ENCODE measurements around the gene SCO2.

SCO2 gene

GRCh38 chr22:50490531-50491308 lies 34.7 kb downstream of the SCO2 start:
- DNase-seq, result no peak

DNA sequence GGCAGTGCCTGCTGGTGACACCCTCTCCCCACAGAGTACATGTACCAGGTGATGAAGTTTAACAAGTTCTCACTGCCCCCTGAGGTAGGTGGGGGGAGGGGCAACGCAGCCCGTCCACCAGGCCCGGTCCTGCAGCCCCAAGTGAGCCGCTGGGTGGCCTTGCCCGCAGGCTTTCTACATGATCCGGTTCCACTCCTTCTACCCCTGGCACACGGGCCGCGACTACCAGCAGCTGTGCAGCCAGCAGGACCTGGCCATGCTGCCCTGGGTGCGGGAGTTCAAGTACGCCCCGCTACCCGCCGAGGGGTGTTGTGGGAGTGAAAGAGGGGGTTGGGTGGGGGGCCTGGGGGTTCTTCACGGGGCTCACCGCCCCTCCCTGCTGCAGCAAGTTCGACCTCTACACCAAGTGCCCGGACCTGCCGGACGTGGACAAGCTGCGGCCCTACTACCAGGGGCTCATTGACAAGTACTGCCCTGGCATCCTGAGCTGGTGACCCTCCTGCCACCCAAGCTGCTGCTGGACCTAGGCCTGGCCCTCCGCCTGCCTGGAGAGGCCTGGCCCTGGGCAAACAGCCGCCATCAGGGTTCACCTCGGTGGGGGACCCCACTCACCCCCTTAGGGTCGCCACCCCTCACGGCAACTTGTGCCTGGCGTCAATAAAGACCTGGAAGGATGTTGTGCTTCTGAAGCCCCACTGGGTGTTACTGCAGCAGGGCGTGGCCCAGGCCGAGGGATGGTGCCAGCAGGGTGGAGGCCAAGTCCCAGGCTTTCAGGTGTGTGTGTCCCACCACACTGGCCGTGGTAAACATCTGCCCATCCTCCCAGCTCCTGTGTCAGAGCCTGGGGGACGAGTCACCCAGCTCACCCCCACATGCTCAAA lies 35.8 kb downstream of the SCO2 start:
- no peak for DNase-seq

- no peak for DNase-seq
Observed at GRCh38 chr22:50488886-50489285, 36.5 kb downstream of the SCO2 start.

DNA sequence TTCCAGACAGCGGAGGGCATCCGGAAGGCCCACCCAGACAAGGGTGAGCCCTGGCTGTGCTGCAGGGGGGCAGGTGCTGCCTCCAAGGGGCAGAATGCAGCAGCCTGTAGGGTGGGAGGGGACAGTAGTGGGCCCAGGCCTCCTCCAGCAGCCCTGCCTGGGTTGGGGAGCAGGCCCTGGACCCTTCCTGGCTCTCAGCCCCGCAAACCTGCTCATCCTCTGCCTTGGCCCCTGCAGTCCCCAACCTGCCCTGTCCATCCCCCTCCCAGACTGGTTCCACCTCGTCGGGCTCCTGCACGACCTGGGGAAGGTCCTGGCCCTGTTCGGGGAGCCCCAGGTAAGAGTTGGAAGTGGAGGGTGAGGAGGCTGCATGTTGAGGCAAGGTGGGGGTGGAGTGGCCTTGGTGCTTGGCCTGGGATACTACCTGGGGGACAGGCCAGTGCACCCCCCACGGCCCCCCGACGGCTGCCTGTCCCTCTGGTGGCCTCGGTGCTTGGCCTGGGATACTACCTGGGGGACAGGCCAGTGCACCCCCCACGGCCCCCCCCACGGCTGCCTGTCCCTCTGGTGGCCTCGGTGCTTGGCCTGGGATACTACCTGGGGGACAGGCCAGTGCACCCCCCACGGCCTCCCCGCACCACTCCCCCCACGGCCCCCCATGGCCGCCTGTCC lies 37.3 kb downstream of the SCO2 start:
- DNase-seq, result no peak

GRCh38 chr22:50487290-50488005 lies 38.0 kb downstream of the SCO2 start:
- DNase-seq, result no peak

DNA sequence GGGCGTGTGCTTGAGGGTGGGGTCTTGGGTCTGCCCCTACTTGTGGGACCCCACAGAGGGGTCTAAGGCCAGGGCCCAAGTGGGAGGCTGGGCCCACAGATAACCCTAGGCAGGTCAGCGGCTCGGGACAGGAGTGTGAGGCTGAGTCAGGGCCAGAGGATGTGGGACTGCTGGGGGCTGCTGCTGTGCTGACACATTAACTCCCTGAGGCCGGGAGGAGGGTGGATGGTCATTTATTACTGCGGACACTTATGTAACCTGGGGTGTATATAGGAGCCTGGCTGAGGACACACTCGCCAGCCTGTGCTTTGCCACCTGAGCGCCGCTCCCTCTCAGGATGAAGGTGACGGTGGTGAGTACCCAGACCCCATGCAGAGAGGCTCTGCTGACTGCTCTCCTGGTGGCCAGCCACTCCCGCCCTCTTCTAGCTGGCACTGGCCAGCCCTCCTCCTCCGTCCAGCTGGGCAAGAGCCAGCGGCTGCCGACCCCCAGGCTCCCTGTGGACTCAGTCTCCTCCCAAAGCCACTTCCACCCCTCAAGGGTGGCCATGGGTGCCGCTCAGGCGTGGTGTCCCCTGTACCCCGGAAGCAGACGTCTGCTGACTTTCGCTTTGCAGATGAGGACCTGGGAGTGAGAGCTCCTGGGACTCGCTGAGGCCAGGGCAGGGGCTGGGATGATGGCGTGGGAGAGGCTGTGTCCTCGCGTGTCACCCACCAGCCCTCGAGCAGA lies 38.7 kb downstream of the SCO2 start, which contains the start of gene MIOX:
Gene MIOX (plus strand): TSS at position 299 of the 729 bp plus-strand sequence. CDS start 39 bp downstream, at position 338.
- no peak for DNase-seq

DNA sequence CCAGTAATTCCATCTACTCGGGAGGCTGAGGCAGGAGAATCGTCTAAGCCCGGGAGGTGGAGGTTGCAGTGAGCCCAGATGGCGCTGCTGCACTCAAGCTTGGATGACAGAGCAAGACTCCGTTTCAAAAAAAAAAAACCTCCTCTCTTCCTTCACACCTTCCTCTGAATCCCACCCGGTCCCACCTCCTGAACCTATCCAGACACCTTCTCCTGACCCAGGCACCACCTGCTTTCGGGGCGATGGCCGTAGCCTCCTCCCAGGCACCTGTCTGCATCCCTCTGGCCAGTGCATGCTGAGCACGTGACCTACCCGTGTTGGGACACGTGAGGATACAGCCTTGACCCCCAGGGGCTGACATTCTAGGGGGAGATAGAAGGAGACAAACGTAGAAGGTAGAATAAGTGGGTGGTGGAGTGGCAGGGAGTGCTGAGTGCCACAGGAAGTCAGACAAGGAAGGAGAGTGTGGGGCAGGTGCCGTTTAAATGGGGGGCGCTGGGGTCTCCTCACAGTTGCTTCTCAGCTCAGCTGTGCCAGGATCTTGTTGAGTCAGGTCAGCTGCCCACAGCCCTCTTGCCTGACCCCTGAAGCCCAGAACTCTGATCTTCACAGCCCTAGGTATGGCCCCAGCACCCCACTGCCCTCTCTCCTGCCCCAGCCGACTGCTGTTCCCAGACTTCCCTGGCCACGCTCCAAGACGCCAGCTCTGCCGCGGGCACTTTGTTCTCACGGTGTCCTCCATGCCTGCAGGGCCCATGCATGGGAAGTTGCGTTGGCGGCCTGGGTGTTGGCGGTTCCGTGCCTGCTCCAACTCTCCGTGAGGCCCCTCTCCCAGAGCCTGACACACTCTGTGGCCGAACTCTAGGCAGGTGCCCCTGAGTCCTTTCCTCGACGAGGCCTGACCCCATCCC lies 39.9 kb downstream of the SCO2 start:
- DNase-seq, result no peak

DNA sequence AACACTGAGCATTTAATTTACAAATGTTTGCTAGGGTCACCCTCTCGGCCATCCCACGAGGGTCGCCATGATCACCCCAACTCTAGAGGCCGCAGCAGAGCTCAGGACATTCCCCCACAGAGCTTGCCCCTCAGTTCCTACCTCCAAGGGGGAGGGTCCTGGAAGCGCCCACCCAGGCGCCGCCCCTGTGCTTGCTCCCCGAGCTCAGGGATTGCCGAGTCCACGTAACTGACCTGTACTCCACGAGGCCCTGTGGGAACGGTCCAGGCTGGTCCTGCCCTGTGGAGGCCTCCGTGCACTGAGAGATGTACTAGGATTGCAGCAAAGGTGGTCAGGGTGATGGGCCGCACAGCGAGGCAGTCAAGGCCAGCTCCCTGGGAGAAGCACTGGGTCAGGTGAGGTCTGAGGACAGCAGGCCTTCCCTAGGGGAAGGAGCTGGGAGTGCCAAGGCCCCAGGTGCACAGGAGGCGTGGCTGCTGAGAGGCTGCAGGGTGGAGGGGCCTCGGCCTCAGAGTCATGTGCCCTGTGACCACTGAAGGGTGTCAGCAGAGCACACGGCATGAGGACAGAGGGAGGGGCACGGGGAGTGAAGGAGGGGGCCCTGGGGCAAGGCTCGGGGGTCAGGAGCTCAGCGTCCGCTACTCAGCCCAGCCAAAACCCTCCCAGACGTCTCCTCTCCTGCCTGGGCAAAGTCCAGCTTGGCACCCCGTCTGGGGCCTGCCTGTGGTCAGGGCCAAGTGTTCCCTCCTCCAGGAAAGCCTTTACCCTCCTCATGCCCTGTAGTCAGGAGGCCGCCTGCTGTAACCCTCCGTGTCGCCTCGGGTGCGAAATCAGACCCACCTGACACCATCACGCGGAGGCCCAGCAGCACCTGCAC lies 41.2 kb downstream of the SCO2 start:
- no peak for DNase-seq

- DNase-seq, result no peak
Observed at GRCh38 chr22:50483556-50483955, 41.8 kb downstream of the SCO2 start.

DNA sequence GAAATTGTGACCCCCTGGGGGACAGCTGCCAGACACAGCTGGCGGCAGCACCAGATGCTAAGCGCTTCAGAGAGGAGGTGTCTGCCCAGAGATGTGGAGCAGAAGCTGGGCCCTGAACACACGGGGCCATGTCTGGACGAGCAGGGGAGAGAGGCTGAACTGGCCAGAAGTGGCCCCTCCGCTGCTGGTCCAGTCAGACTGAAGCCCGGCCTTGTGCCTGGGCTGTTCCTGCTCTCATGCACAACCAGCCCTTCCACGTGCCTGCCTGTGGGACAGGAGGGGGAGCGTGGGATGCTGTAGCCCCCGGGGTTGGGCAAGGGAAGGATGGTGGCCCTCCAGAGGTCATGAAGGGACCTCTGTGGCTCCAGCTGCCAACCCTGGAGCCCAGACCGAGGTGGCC lies 42.3 kb downstream of the SCO2 start:
- DNase-seq, result no peak

GRCh38 chr22:50482107-50483074 lies 43.0 kb downstream of the SCO2 start:
- peak; percentile 39 for DNase-seq

- DNase-seq, result no peak
Observed at GRCh38 chr22:50481440-50482106, 43.8 kb downstream of the SCO2 start, which contains the start of gene ADM2. Gene ADM2, plus strand, starts transcription at chr22:50481543. Its CDS starts 305 bp downstream, at chr22:50481848.

DNA sequence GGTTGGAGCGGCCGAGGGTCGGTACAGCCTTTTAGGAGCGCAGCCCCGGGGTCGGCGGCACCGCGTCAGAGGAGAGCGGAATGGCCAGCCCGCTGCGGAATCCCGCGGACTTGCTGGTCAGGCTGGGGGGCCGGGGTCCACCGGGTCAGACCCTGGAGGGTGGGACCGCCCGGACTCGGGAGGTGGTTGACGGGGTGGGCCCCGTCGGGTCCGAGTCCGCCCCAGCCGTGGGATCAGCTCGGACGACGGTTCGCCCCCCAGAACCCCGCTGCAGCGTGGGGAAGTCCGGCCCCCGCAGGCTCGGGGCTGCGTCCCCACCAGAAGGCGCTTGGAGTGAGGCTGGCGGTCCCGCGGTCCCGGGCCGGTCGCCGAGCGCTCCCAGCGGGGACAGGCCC lies 44.4 kb downstream of the SCO2 start:
- DNase-seq, result no peak

DNA sequence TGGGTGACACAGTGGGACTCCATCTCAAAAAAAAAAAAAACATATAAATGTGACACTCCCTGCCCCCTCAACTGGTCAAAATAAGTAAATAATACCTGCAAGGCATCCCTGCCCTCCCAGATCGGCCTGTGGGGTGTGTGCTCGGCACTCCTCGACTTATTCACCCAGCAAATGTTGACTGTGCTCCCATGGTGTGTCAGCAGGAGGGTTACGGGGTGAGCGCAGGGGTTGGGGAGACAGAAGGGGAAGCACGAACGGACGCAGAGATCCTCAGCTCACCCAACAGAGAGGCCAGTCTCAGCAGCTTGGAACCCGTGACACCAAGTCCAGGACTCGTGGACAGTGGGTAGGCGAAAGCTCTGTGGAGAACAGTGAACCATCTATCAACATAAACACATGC lies 45.7 kb downstream of the SCO2 start:
- DNase-seq, result no peak

GRCh38 chr22:50477923-50478322 lies 47.5 kb downstream of the SCO2 start:
- DNase-seq, result no peak

DNA sequence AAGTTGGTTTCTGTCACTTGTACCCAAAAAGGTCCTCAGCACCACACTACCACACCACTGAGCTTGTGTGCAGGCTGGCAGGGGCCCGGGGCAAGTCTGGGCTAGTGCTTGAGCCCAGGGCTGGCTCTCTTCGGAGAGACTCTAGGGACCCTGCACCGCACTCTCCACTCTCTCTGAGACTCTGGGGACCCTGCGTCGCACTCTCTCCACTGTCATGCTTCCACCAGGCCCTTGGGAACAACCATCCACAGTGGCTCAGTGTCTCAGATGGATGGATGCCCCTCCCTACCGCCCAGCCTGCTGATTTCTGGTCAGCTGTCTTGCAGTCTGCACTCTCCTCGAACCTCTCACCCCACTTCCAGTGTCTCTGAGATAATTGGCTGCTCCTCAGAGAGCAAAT lies 48.5 kb downstream of the SCO2 start:
- DNase-seq, result no peak

- no peak for DNase-seq
Observed at GRCh38 chr22:50475652-50476002, 49.8 kb downstream of the SCO2 start.

All from NCI-H1694 (cell line).